Measurements from ENCODE around the gene ATP8A2. TPM values are rescaled to one million over a fixed set of nuclear protein-coding genes. Genes with fewer than 3 reads are reported as not detected.

The ATP8A2 gene
- total and polyA plus RNA-seq, 2 donors: 1.1 to 1.5 TPM

DNA sequence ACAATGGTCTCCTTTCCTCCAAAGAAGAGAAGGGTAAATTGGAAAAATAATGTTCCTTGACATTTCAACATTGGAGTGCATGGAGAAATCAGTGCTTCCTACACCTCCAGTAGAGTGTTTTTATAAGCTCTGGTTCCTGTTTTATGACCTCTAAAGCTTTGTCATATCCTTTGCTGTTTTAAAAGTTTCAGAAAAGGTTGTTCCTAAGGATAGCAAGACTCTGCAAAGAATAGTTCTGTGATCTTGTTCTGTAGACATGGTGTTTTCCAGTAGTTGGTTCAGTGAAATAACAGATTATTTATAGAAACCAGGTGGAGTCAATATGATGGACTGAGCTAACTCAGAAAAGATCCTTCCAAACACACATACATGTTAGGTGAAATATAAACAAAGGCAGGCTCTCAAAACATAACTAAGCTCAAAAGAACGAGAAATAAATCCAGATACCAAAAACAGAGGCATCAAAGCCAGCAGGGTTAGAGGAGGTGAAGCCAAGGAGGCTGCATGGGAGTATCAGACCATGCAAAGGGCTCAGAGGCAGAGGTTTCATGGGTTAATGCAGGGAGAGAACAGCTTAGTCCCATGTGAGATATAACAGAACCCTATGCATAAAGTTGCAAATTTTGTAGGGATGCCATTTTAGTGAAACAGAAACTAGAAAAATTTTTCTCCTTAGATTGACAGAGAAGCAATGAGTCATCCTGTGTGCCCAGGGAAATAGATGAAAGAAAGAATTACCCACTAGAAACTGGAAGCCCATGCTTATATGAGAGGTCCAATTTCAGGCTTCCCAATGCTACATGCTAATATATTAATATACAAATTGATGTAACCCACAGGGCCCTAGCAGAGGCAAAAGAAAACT is 635.7 kb downstream of the ATP8A2 start:
- peaks cover 0 to 6% of the 10 kb centered on the region in 2 donors for H3K4me1 ChIP-seq (ENCODE audit: control insufficient read depth in 2 of 2, insufficient read depth in 2 of 2, low read length in 2 of 2)
- WGBS: 45% methylated on average over 1 of the region's 1 CpG
- no peaks in the 10 kb centered on the region for H3K27me3 ChIP-seq (ENCODE audit: control insufficient read depth in 2 of 2, insufficient read depth in 1 of 2, low read length in 1 of 2)
- no peaks in the 10 kb centered on the region for H3K9me3 ChIP-seq (ENCODE audit: control insufficient read depth in 2 of 2, insufficient read depth in 1 of 2, low read length in 1 of 2)
- H3K27ac ChIP-seq (ENCODE audit: low read depth in 1 of 2, low read length in 1 of 2): no peak overlapping the region
- no peak overlapping the region for H3K4me3 ChIP-seq (ENCODE audit: low read length in 2 of 2)
- DNase-seq (ENCODE audit: low read depth in 6 of 9, low spot score in 9 of 9): no peak
- H3K36me3 ChIP-seq (ENCODE audit: control insufficient read depth in 2 of 2, insufficient read depth in 2 of 2, low read length in 1 of 2): no peaks in the 10 kb centered on the region

DNA sequence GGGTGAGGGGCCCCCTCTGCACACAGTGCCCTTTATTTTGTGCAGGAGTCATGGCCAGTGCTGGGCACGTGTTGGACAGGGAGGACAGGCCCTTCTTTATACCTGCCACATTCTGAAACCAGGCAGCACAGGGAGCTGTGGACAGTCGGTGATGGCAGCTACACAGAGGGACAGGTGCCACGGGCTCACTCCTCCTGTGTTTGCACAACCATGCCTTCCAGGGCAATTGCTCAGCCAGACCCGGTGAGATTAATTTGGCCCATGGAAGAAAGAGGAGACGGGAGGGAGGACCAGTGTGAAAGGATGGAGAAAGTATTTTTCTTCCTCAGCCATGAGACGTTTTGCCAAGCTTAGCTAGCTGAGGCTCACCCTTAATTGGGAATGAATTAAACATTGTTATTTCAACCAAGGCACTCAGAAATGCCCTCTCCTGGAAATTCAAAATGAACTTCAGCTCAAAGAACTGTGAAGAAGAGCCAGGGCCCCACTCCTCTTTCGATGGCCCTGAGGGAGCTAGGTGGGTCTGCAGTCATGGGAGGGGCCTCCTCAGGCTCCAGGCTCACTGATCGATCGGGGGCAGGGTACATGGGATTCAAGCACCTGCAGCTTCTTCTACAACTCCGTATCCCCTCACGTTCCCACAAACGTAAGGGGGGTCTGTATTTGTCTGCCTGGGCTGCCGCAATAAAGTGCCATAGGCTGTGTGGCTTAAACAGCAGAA is 638.9 kb downstream of the ATP8A2 start:
- DNase-seq (ENCODE audit: low read depth in 6 of 9, low spot score in 9 of 9): no peak
- H3K9me3 ChIP-seq (ENCODE audit: control insufficient read depth in 2 of 2, insufficient read depth in 1 of 2, low read length in 1 of 2): no peaks in the 10 kb centered on the region
- H3K4me3 ChIP-seq (ENCODE audit: low read length in 2 of 2): no peak overlapping the region
- H3K36me3 ChIP-seq (ENCODE audit: control insufficient read depth in 2 of 2, insufficient read depth in 2 of 2, low read length in 1 of 2): no peaks in the 10 kb centered on the region
- peaks cover 0 to 14% of the 10 kb centered on the region in 2 donors for H3K4me1 ChIP-seq (ENCODE audit: control insufficient read depth in 2 of 2, insufficient read depth in 2 of 2, low read length in 2 of 2)
- WGBS: 92% methylated on average over 13 of the region's 13 CpGs
- no peak overlapping the region for H3K27ac ChIP-seq (ENCODE audit: low read depth in 1 of 2, low read length in 1 of 2)
- H3K27me3 ChIP-seq (ENCODE audit: control insufficient read depth in 2 of 2, insufficient read depth in 1 of 2, low read length in 1 of 2): no peaks in the 10 kb centered on the region

DNA sequence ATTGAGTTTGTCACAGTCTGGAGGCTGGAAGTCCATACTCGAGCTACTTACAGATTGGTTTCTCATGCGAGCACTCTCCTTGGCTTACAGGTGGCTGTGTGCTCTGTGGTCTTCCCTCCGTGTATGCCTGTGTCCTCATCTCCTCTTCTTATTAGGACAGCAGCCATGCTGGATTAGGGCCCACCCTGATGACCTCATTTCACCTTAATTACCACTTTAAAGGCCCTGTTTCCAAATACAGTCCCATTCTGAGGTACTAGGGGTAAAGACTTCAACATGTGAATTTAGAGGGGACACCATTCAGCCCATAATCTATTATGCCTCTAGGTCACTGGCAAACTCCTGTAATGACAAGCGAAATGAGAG is 639.4 kb downstream of the ATP8A2 start:
- DNase-seq (ENCODE audit: low read depth in 6 of 9, low spot score in 9 of 9): no peak
- Histone ChIP-seq H3K4me1 (ENCODE audit: control insufficient read depth in 2 of 2, insufficient read depth in 2 of 2, low read length in 2 of 2) (peaks cover 0 to 14% of the 10 kb centered on the region in 2 donors), H3K27me3 (ENCODE audit: control insufficient read depth in 2 of 2, insufficient read depth in 1 of 2, low read length in 1 of 2) (no peaks in the 10 kb centered on the region), H3K27ac (ENCODE audit: low read depth in 1 of 2, low read length in 1 of 2) (no peak overlapping the region), H3K9me3 (ENCODE audit: control insufficient read depth in 2 of 2, insufficient read depth in 1 of 2, low read length in 1 of 2) (no peaks in the 10 kb centered on the region), H3K4me3 (ENCODE audit: low read length in 2 of 2) (no peak overlapping the region), H3K36me3 (ENCODE audit: control insufficient read depth in 2 of 2, insufficient read depth in 2 of 2, low read length in 1 of 2) (no peaks in the 10 kb centered on the region)
- WGBS: 98% methylated on average over 4 of the region's 4 CpGs

DNA sequence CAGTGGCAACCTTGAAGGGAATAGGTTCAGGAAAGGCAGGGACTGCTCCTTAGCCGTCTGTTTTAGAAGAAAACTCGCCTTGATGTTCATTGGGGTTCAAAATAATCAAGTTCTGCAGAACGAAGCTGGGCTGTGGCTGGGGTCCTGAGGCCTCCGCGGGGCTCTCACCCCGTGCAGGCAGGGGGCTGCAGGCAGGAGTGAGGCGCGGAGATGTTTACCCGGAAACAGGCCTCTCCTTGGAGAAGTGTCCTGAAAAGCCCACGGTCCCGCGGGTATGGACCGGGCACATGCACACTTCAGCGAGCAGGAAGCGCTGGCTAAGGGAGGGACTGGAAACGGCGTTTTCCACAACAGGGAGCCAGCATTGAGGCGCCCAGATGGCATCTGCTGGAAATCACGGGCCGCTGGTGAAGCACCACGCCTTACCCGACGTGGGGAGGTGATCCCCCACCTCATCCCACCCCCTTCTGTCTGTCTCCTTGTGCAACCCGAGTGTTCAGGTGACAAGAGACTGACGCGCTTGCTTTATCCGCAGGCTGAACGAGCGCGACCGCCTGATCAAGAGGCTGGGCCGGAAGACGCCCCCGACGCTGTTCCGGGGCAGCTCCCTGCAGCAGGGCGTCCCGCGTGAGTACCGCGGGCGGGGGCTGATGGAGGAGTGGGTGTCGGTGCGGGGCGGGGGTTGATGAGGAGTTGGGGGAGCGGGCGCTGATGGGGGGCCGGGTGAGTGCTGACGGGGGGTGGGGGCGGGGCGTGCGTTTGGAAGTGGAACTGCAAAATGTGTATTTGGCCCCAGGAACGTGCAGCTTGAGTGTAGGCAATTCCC is 640.4 kb downstream of the ATP8A2 start:
- peak overlapping the region; percentile 38 to 79 for H3K27ac ChIP-seq (ENCODE audit: low read depth in 1 of 2, low read length in 1 of 2)
- WGBS: 19% methylated on average over 53 of the region's 53 CpGs
- peak in 8 of 9 donors; percentile 33 to 83 (median 60) for DNase-seq (ENCODE audit: low read depth in 6 of 9, low spot score in 9 of 9)
- no peaks in the 10 kb centered on the region for H3K36me3 ChIP-seq (ENCODE audit: control insufficient read depth in 2 of 2, insufficient read depth in 2 of 2, low read length in 1 of 2)
- no peaks in the 10 kb centered on the region for H3K27me3 ChIP-seq (ENCODE audit: control insufficient read depth in 2 of 2, insufficient read depth in 1 of 2, low read length in 1 of 2)
- H3K9me3 ChIP-seq (ENCODE audit: control insufficient read depth in 2 of 2, insufficient read depth in 1 of 2, low read length in 1 of 2): no peaks in the 10 kb centered on the region
- H3K4me3 ChIP-seq (ENCODE audit: low read length in 2 of 2): peak overlapping the region; percentile 44 to 60
- H3K4me1 ChIP-seq (ENCODE audit: control insufficient read depth in 2 of 2, insufficient read depth in 2 of 2, low read length in 2 of 2): peaks cover 0 to 16% of the 10 kb centered on the region in 2 donors

DNA sequence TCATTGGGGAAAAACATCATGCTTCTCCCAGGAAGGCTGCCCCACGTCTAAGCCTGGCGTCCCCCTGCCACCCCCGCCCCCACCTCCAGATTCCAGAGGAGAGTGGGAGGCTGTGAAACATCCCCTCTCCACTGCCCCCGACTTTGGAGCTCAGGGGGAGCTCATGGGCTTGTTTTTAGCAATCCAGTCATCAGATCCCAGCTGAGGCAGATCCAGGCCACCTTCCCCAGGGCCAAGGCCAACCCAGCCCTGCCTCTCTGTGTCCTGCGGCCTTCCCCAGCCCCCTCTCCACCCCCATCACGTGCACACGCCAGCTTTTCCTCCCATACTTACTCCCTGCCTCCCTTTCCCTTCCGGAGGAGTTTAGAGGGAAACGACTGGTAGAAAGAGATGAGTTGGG is 641.2 kb downstream of the ATP8A2 start:
- H3K27ac ChIP-seq (ENCODE audit: low read depth in 1 of 2, low read length in 1 of 2): peak overlapping the region; percentile 15 to 26
- H3K9me3 ChIP-seq (ENCODE audit: control insufficient read depth in 2 of 2, insufficient read depth in 1 of 2, low read length in 1 of 2): no peaks in the 10 kb centered on the region
- no peaks in the 10 kb centered on the region for H3K36me3 ChIP-seq (ENCODE audit: control insufficient read depth in 2 of 2, insufficient read depth in 2 of 2, low read length in 1 of 2)
- H3K4me3 ChIP-seq (ENCODE audit: low read length in 2 of 2): peak overlapping the region; percentile 44 to 60
- H3K4me1 ChIP-seq (ENCODE audit: control insufficient read depth in 2 of 2, insufficient read depth in 2 of 2, low read length in 2 of 2): peaks cover 0 to 24% of the 10 kb centered on the region in 2 donors
- no peak for DNase-seq (ENCODE audit: low read depth in 6 of 9, low spot score in 9 of 9)
- WGBS: 85% methylated on average over 9 of the region's 9 CpGs
- H3K27me3 ChIP-seq (ENCODE audit: control insufficient read depth in 2 of 2, insufficient read depth in 1 of 2, low read length in 1 of 2): no peaks in the 10 kb centered on the region

DNA sequence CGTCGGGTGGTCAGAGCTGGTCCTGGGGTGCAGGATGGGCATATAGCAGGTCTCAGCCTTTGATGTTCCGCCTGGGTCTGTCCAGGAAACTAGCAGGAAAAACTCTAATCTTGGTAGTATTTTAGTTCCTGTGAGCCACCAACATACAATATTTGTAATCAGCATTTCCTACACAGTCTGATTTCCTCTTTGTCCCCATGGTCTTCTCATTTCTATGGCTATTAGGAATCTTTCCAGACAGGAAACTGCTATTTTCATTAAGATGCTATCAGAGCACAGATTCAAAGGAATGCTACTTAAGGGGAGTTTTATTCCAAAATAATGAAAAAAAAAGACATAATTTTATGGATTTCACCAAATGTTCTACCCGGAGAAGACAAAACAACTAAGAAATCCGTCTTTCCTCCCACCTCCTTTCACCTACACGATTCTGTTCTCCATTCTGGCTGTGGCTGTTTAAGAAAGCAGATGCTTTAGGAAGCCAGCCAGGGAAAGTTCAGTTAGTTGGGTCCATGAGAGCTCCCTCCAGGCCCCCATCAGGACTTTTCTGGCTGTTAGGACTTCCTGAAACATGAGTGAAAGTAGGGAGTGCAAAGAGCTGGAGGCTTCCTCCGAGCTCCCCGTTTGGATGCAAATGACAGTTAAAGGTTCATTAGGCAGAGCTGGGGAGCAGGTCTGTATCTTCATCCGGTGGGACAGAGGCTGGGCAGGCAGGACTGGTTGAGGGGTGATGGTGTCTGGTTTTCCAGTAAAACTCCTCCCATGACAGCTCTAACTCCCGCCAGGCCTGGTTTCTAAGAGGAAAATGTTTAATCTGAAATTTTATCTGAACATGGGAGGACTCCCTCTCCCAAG is 643.7 kb downstream of the ATP8A2 start:
- Histone ChIP-seq H3K4me1 (ENCODE audit: control insufficient read depth in 2 of 2, insufficient read depth in 2 of 2, low read length in 2 of 2) (peaks cover 0 to 33% of the 10 kb centered on the region in 2 donors), H3K9me3 (ENCODE audit: control insufficient read depth in 2 of 2, insufficient read depth in 1 of 2, low read length in 1 of 2) (no peaks in the 10 kb centered on the region), H3K27ac (ENCODE audit: low read depth in 1 of 2, low read length in 1 of 2) (no peak overlapping the region), H3K4me3 (ENCODE audit: low read length in 2 of 2) (no peak overlapping the region), H3K36me3 (ENCODE audit: control insufficient read depth in 2 of 2, insufficient read depth in 2 of 2, low read length in 1 of 2) (no peaks in the 10 kb centered on the region), H3K27me3 (ENCODE audit: control insufficient read depth in 2 of 2, insufficient read depth in 1 of 2, low read length in 1 of 2) (no peaks in the 10 kb centered on the region)
- WGBS: 86% methylated on average over 10 of the region's 10 CpGs
- no peak for DNase-seq (ENCODE audit: low read depth in 6 of 9, low spot score in 9 of 9)

DNA sequence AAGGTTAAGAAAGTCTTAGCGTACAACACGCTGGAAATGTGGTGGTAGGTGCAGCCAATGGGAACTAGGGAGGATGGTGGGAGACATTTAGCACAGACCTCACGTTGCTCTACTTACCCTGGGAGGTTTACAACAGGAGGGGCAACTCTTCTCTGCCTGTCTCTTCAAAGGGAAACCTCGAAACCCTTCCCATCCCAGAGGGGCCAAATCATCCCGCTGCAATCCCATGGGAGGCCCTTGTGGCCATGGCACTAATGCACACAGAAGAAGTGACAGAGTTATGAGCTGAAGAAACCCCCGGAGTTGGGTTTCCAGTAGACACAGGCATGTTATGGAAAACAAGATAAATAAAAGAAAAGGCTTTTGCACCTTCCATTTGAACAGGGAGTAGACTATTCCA is 644.4 kb downstream of the ATP8A2 start:
- no peak for DNase-seq (ENCODE audit: low read depth in 6 of 9, low spot score in 9 of 9)
- no peaks in the 10 kb centered on the region for H3K9me3 ChIP-seq (ENCODE audit: control insufficient read depth in 2 of 2, insufficient read depth in 1 of 2, low read length in 1 of 2)
- peaks cover 0 to 33% of the 10 kb centered on the region in 2 donors for H3K4me1 ChIP-seq (ENCODE audit: control insufficient read depth in 2 of 2, insufficient read depth in 2 of 2, low read length in 2 of 2)
- no peak overlapping the region for H3K4me3 ChIP-seq (ENCODE audit: low read length in 2 of 2)
- H3K27ac ChIP-seq (ENCODE audit: low read depth in 1 of 2, low read length in 1 of 2): no peak overlapping the region
- no peaks in the 10 kb centered on the region for H3K36me3 ChIP-seq (ENCODE audit: control insufficient read depth in 2 of 2, insufficient read depth in 2 of 2, low read length in 1 of 2)
- no peaks in the 10 kb centered on the region for H3K27me3 ChIP-seq (ENCODE audit: control insufficient read depth in 2 of 2, insufficient read depth in 1 of 2, low read length in 1 of 2)
- 93% methylated on average over 6 of the region's 6 CpGs for WGBS

DNA sequence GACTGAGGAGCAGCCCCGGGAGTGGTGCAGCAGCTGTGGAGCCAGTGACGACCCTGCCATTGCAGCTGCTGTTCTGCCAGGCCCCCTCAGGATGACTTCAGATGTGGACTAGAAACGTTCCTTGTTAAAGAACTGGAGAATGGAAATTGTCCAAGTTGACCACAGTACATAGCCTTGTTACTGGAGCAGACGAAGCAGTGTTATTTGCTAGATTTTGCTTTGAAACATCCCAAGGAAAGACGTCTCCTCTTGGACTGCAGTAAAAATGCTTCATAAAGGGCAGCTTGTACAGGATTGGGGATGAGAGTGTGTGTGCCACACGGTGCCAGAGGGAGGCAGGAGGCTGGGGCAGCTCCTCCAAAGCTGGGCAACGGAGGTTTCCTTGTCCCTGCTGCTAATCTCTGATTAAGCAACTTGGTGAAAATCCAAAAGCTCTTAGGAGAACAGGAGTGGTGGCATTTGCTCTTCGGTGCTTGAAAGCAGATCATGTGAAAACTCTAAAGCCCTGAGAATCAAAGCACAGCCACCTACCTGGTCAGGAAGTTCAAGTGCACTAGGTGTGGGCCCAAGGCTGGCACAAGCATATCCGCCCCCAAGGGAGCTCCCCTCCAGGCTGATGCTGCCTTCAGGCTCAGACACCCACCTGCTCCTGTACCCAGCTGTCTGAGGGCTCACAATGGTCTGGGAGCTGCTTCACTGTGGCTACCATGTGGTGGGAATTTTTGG is 645.6 kb downstream of the ATP8A2 start:
- no peak overlapping the region for H3K4me3 ChIP-seq (ENCODE audit: low read length in 2 of 2)
- no peaks in the 10 kb centered on the region for H3K36me3 ChIP-seq (ENCODE audit: control insufficient read depth in 2 of 2, insufficient read depth in 2 of 2, low read length in 1 of 2)
- peaks cover 0 to 27% of the 10 kb centered on the region in 2 donors for H3K4me1 ChIP-seq (ENCODE audit: control insufficient read depth in 2 of 2, insufficient read depth in 2 of 2, low read length in 2 of 2)
- H3K27ac ChIP-seq (ENCODE audit: low read depth in 1 of 2, low read length in 1 of 2): no peak overlapping the region
- peak in 4 of 9 donors; percentile 9 to 35 (median 24) for DNase-seq (ENCODE audit: low read depth in 6 of 9, low spot score in 9 of 9)
- no peaks in the 10 kb centered on the region for H3K9me3 ChIP-seq (ENCODE audit: control insufficient read depth in 2 of 2, insufficient read depth in 1 of 2, low read length in 1 of 2)
- no peaks in the 10 kb centered on the region for H3K27me3 ChIP-seq (ENCODE audit: control insufficient read depth in 2 of 2, insufficient read depth in 1 of 2, low read length in 1 of 2)
- WGBS: 82% methylated on average over 9 of the region's 9 CpGs
